ENCODE results near the gene CAND2. TPM values are rescaled to one million over a fixed set of nuclear protein-coding genes. Genes with fewer than 3 reads are reported as not detected.
"Not testable (repeated sequence)": the region's sequence is repeated elsewhere in the genome, so short reads cannot be mapped to it uniquely, and the experiment has no call there.

The CAND2 gene
- total RNA-seq, 1 donor from 2014 or later, result 16.8 TPM

GRCh38 chr3:12768579-12769527 lies 27.6 kb upstream of the CAND2 start:
- no peak for DNase-seq (ENCODE audit: low spot score)
- ATAC-seq, result no peak
- intact Hi-C loops (cut with DNase I), result no loop called here

DNA sequence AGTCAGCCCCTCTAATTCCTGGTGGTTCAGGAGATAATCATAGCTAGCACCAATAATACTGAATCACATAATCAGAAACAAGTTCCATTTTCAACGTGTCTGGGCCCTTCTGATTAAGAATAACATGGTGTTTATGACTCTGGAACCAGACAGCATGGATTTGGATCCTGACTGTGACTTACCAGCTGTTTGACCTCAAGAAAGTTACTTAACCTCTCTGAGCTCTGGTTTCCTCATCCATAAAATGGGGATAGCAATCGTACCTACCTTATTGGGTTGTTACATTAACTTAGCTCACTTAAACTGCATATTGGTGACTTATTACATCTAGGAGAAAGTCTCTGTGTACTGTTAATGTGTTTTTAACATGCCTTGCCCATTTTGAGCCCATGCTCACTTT lies 26.7 kb upstream of the CAND2 start:
- DNase-seq (ENCODE audit: low spot score) (no peak), ATAC-seq (no peak)
- intact Hi-C loops (cut with DNase I), result no loop called here

DNA sequence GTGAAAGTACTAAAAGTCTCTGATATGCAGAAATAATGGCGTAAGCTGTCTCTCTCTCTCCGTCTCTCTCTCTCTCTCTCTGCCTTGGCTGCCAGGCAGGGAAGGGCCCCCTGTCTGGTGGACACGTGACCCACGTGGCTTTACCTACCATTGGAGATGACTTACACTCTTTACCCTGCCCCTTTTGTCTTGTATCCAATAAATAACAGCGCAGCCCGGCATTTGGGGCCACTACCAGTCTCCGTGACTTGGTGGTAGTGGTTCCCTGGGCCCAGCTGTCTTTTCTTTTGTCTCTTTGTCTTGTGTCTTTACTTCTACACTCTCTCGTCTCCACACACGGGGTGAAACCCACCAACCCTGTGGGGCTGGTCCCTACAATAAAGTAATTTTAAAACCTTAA lies 25.2 kb upstream of the CAND2 start:
- ATAC-seq, result no peak
- DNase-seq (ENCODE audit: low spot score), result no peak
- intact Hi-C loops (cut with DNase I), result no loop called here

DNA sequence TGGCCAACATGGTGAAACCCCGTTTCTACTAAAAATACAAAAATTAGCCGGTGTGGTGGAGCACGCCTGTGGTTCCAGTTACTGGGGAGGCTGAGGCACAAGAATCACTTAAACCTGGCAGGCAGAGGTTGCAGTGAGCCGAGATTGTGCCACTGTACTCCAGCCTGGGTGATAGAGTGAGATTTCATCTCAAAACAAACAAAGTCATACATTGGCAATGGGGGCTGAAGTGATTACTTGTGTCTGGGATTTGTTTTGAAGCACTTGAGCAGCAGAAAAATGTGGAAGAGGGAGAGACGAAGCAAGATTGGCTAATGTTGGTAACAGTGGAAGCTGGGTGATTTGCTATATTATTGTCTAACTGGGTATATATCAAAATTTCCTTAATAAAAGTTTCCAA lies 24.0 kb upstream of the CAND2 start:
- ATAC-seq, result no peak
- DNase-seq (ENCODE audit: low spot score), result no peak
- intact Hi-C loops (cut with DNase I), result no loop called here

DNA sequence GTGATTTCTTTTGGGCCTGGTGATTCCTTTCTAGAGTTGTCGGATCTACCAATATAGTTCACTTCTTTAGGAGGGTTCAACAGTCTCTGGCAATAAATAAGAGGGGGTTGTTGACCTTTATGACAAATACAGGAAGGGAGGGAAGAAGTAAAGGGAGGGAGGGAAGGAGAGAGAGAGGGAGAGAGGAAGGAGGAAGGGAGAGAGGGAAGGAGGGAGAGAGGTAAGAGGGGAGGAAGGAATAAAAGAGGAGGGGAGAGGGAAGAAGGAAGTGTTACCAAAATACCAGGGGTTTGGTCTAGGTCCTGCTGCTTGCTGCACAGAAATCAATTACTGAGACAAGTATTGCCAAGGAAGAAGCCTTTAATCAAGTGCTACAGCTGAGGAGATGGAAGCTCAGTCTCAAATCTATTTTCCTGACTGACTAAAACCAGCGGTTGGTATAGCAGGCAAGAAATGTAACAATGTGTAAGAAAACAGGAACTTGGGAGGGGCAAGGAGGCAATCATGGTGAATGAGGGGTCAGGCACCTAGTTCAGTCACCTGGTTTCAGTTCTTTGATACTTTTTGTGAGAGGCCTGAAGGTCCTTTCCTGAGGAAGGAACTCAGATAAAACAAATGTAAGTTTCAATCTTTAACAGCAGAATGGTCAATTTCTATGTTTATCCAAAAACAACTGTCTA lies 23.3 kb upstream of the CAND2 start:
- DNase-seq (ENCODE audit: low spot score) (no peak), ATAC-seq (no peak)
- intact Hi-C loops (cut with DNase I), result no loop called here

DNA sequence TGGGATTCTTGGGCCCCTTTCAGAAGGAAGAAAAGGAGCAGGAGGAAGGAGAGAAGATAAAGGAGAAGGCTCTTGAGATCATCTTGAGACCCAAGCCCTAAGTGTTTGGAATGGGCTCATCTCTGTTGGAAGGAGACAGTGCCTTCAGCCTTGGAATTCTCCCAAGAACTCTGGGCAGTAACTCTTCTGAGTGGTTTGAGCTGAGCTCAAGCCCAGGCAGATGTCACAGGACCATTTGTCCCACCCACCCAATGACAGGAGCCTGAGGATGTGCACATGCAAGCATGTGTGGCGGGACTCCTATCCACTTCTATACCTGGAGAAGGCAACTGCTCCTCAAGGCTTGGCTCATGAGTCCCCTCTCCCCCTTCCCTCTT lies 22.8 kb upstream of the CAND2 start:
- no peak for ATAC-seq
- intact Hi-C loops (cut with DNase I), result no loop called here
- no peak for DNase-seq (ENCODE audit: low spot score)

- intact Hi-C loops (cut with DNase I), result no loop called here
- DNase-seq (ENCODE audit: low spot score) (no peak), ATAC-seq (no peak)
Observed at GRCh38 chr3:12774619-12775018, 21.9 kb upstream of the CAND2 start.

DNA sequence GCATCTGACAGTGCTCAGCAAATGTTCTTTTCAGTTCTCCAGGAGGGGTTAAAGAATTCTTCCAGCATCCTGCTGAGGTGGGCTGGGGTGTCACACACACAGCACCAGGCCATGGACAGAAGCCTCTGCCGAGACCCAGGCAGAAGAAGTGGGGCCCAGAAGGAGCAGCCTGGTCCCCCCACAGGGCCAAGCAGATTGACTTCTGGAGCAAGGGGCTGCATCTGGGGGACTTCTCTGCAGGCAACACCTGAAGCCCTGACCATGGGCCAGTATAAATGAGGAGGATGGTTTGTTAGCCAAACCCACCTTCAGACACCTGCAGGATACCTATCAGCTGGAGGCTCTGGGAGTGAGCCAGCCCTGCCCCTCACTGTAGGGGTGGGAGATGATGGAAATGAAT lies 21.3 kb upstream of the CAND2 start:
- no peak for ATAC-seq
- intact Hi-C loops (cut with DNase I), result no loop called here
- no peak for DNase-seq (ENCODE audit: low spot score)

- ATAC-seq; intact Hi-C loops (cut with DNase I); DNase-seq (ENCODE audit: low spot score): not testable (repeated sequence)
Observed at GRCh38 chr3:12775970-12776369, 20.5 kb upstream of the CAND2 start.

GRCh38 chr3:12777171-12777570 lies 19.3 kb upstream of the CAND2 start:
- DNase-seq (ENCODE audit: low spot score) (no peak), ATAC-seq (no peak)
- intact Hi-C loops (cut with DNase I), result no loop called here

DNA sequence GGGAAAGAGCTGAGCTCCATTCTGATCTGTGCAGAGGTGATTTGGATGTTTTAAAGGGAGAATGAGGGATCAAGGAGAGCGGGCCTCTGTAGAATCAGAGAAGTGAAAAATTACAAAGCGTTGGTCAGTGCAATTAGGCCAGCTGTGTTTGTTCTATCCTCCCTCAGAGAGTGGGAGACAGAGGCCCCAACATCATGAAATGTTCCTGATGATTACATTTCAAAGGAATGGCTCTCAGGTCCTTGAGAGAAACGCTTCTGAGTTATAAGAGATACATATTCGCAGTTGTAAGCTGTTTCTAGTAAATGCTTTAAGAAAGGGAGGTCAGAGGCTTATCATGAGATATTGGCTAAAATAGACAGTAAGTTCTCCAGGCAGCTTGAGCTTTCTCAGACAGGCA lies 15.7 kb upstream of the CAND2 start:
- intact Hi-C loops (cut with DNase I), result no loop called here
- ATAC-seq, result peak; percentile 61
- DNase-seq (ENCODE audit: low spot score), result no peak

DNA sequence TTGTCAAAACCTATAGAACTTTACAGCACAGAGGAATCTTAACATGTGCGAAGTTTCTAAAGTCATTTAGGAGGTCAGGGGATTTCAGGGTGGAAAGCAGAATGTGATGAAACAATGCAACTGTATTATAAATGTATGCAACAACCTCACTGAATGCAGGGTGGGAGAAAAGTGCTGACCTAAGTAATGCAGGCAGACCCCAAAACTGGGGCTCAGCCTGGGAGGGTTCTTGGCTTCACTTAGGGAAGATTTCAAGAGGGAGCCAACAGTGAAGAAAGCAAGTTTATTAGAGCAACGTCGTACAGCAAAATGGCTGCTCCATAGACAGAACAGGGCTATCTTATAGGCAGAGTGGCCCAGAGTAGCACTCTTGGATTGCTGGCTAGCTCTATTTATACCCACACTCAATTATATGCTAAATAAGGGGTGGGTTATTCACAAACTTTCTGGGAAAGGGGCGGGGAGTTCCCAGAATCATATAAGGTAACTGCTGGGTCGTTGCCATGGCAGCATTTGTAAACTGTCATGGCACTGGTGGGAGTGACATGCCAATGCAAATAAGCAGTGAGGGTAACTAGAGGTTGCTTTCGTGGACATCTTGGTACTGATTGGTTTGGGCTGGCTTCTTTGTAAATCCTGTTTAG lies 14.2 kb upstream of the CAND2 start:
- no peak for ATAC-seq
- no peak for DNase-seq (ENCODE audit: low spot score)
- intact Hi-C loops (cut with DNase I), result no loop called here

DNA sequence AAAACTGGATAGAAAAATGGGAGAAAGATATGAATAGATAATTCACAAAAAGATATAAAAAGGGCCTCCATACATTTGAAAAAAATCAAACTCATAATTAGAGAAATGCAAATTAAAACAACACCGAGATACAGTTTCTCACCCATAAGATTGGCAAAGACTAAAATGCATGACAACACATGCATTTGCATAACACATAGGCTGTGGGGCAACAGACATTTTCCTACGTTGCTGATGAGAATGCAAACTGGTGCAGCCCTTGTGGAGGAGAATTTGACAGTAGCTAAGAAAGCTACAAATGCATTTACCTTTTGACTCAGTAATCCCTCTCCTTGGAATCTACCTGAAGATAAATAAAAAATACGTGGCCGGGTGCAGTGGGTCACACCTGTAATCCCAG lies 11.4 kb upstream of the CAND2 start:
- intact Hi-C loops (cut with DNase I), result no loop called here
- ATAC-seq (no peak), DNase-seq (ENCODE audit: low spot score) (no peak)

- intact Hi-C loops (cut with DNase I); ATAC-seq; DNase-seq (ENCODE audit: low spot score): not testable (repeated sequence)
Observed at GRCh38 chr3:12787346-12787745, 9.1 kb upstream of the CAND2 start.

DNA sequence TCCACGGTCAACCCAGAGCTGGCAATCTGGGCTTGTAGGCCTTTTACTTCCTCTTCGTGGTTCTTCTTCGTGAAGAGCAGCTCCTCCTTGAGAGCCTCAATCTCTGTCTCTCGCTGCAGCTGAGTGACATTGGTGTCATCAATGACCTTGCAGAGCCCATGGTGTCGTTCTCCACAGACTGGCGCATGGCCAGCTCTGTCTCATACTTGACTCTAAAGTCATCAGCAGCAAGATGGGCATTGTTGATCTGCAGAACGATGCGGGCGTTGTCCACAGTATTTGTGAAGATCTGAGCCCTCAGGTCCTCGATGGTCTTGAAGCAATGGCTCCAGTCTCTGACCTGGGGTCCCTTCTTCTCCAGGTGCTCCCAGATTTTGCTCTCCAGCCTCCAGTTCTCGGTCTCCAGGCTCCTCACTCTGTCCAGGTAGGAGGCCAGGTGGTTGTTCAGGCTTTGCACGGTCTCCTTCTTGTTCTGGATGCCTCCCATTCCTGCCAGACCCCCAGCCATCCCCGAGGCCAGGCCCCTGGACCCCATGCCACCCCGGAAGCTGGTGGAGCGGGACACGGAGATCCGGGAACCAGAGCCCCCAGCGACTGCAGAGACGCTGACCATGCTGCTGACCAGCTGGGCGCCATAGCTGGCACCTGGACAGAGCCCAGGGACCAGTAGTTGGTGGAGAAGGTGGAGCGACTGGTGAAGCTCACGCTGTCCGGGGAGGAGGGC lies 8.4 kb upstream of the CAND2 start:
- DNase-seq (ENCODE audit: low spot score); intact Hi-C loops (cut with DNase I): not testable (repeated sequence)

DNA sequence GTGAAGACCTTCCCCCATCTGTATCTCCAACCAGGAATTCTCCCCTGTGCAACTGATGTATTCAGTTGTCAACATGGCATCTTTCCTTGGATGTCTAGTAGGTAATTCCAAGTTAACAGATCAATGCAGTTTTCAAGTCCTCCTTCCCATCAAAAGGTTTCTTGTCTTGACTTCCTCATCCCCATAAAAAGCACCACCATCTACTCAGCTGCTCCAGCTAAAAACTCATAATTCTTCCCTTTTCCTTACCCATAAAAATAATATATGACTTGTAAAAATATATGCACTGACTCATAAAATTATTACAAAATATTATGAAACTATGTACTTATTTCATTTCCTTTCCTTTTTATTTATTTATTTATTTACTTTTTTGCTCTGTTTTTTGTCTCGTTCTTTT lies 5.0 kb upstream of the CAND2 start:
- intact Hi-C loops (cut with DNase I), result no loop called here

More for the DNA sequence above, 8.4 kb upstream of the CAND2 start:
- ATAC-seq, result not testable (repeated sequence)

DNA sequence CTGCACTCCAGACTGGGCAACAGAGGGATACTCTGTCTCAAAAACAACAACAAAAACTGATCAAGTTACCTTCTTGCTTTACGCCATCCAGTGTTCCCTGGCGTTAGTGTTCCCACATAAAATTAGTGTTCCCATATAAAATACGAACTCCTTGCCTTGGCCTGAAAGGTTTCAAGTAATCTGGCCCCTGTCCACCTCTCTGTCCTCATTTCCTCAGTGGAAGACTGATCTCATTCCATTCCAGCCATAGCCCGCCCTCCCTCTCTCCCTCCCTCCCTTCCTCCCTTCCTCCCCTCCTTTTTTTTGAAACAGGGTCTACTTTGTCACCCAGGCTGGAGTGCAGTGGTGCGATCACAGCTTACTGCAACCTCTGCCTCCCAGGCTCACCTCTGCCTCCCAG lies 2.8 kb upstream of the CAND2 start:
- ATAC-seq, result no peak
- intact Hi-C loops (cut with DNase I), result no loop called here
- DNase-seq (ENCODE audit: low spot score), result no peak

More for the DNA sequence above, 5.0 kb upstream of the CAND2 start:
- DNase-seq (ENCODE audit: low spot score), result no peak
- ATAC-seq, result no peak

DNA sequence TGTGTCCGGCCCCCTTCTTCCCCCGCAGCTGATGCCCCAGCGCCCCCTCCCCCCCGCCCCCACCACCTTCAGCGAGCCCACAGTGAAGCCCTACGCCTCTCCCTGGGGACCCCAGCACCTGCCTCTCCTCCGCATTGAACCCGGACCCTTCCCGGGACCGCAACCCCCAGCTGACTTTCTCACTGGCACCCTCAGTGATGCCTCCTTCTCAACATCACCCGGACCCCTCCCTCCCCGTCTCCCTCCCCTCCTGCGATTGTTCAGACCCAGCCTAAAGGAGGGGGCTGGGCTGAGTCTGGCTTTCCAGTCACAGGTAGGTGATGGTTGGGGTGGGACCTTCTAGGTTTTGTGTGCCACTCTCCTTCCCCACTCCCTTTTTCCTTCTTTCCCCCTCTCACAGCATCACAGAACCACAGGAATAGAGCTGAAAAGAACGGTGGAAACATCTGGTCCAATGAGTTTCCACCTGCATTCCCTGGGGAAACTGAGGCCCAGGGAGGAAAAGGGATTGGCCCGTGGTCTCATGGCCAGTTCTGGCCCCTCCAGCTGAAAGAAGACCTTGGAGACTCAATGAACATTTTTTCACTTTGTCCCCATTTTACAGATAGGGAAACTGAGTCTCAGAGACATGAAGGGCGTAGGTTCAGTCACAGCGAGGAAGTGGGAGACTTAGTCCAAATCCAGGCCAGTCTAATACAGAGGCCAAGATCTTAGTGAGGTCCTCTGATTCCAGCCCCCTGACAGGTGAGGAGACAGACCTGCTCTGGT lies 828 bp downstream of the CAND2 start:
- DNase-seq (ENCODE audit: low spot score) (no peak), ATAC-seq (peak; percentile 34)
- intact Hi-C loops (cut with DNase I), result no loop called here

All from sciatic nerve (tissue), 2 donors.